Gastroesophageal sphincter (tissue), 4 donors: ENCODE results near the gene TNS1. TPM values are rescaled to one million over a fixed set of nuclear protein-coding genes. Genes with fewer than 3 reads are reported as not detected.

Source experiments
- ATAC-seq: fragments of 150-250 bp; one replicate; pipeline ENCODE4 v1.9.1; 2016; ENCODE audit warnings: mild to moderate bottlenecking, moderate library complexity
- H3K27ac ChIP-seq, 4 donors: fragments of 200-600 bp; sonication (generic) in 3 of 4; 1 replicate in 3 of 4; 2 replicates in 1 of 4; pipeline ENCODE4 v1.5.1; 2016 to 2019
- H3K27me3 ChIP-seq: fragments of 200-600 bp; sonication (generic); one replicate; pipeline ENCODE4 v1.5.1; 2019
- H3K36me3 ChIP-seq, 2 donors: fragments of 200-600 bp; sonication (generic); one replicate each; pipeline ENCODE4 v1.5.1; 2019; ENCODE audit warnings: control low read depth in 1 of 2
- H3K4me1 ChIP-seq, 3 donors: fragments of 200-600 bp; sonication (generic); 1 replicate in 2 of 3; 2 replicates in 1 of 3; pipeline ENCODE4 v1.5.1; 2016 to 2019; ENCODE audit warnings: control low read depth in 2 of 3
- H3K4me3 ChIP-seq, 2 donors: fragments of 200-600 bp; sonication (generic); one replicate each; pipeline ENCODE4 v1.5.1; 2019; ENCODE audit warnings: mild to moderate bottlenecking in 1 of 2, moderate library complexity in 1 of 2
- H3K9me3 ChIP-seq, 3 donors: fragments of 200-600 bp; sonication (generic); one replicate each; pipeline ENCODE4 v1.5.1; 2017 to 2019; ENCODE audit warnings: control low read depth in 2 of 3
- EP300 ChIP-seq: sonication (generic); formaldehyde crosslinking; IDR thresholded peaks from one replicate; pipeline ENCODE4 v1.6.1; 2017; ENCODE audit warnings: antibody characterized with exemption, mild to moderate bottlenecking
- POLR2A ChIP-seq, 2 donors: fragments of 450-650 bp; IDR thresholded peaks; one replicate each; pipeline ENCODE4 v1.6.1; 2017; ENCODE audit warnings: antibody characterized with exemption in 2 of 2, mild to moderate bottlenecking in 2 of 2, moderate library complexity in 1 of 2
- POLR2AphosphoS5 ChIP-seq: sonication (generic); formaldehyde crosslinking; IDR thresholded peaks from one replicate; pipeline ENCODE4 v1.6.1; 2017; ENCODE audit warnings: antibody characterized with exemption
- WGBS, 2 donors: methylation state at CpG; one replicate each; pipeline ENCODE4 v1.1.5; 2018; ENCODE audit warnings: low coverage in 1 of 2; 5-methylcytosine and 5-hydroxymethylcytosine counted together
- total RNA-seq, 4 donors: library from RNA; depleted of rRNA; stranded (reverse); fragments of >200 nt; gene quantifications; one replicate each; pipeline ENCODE4 v1.1.0, GENCODE V29; 2016
- TF ChIP-seq, protein P1 (sequence below), 4 experiments: fragments of 200-600 bp in 2 of 4; fragments of 450-650 bp in 2 of 4; sonication (generic) in 1 of 4; IDR thresholded peaks; one replicate each; pipeline ENCODE4 v1.5.1; 2017 to 2019; ENCODE audit warnings: antibody characterized with exemption in 4 of 4, mild to moderate bottlenecking in 2 of 4, moderate library complexity in 2 of 4

TNS1 gene
- total RNA-seq, 4 donors from 2014 or later, result 825 to 2,193 (median 1,462) TPM

- no peak overlapping the region for H3K4me3 ChIP-seq
- ATAC-seq, result no peak
- H3K27ac ChIP-seq, result no peak overlapping the region
- TF ChIP-seq POLR2A (IDR thresholded peaks at IDR 0.05), result no peak
- TF ChIP-seq POLR2AphosphoS5, result no peak
- TF ChIP-seq EP300, result no peak
- TF ChIP-seq, protein P1, sequence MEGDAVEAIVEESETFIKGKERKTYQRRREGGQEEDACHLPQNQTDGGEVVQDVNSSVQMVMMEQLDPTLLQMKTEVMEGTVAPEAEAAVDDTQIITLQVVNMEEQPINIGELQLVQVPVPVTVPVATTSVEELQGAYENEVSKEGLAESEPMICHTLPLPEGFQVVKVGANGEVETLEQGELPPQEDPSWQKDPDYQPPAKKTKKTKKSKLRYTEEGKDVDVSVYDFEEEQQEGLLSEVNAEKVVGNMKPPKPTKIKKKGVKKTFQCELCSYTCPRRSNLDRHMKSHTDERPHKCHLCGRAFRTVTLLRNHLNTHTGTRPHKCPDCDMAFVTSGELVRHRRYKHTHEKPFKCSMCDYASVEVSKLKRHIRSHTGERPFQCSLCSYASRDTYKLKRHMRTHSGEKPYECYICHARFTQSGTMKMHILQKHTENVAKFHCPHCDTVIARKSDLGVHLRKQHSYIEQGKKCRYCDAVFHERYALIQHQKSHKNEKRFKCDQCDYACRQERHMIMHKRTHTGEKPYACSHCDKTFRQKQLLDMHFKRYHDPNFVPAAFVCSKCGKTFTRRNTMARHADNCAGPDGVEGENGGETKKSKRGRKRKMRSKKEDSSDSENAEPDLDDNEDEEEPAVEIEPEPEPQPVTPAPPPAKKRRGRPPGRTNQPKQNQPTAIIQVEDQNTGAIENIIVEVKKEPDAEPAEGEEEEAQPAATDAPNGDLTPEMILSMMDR (IDR thresholded peaks at IDR 0.05), result no peak
- no peaks in the 10 kb centered on the region for H3K27me3 ChIP-seq
- peaks cover 0 to 30% of the 10 kb centered on the region in 2 donors for H3K36me3 ChIP-seq
- peaks cover 0 to 10% (median 0%) of the 10 kb centered on the region in 3 donors for H3K4me1 ChIP-seq
- no peaks in the 10 kb centered on the region for H3K9me3 ChIP-seq
Observed at GRCh38 chr2:217783243-217783642, 219.6 kb downstream of the TNS1 start.

GRCh38 chr2:217777906-217778305, 224.9 kb downstream of the TNS1 start:
- ATAC-seq, result no peak
- H3K27me3 ChIP-seq, result no peaks in the 10 kb centered on the region
- H3K4me3 ChIP-seq, result no peak overlapping the region
- H3K27ac ChIP-seq, result no peak overlapping the region
- peaks cover 10 to 21% of the 10 kb centered on the region in 2 donors for H3K36me3 ChIP-seq
- H3K9me3 ChIP-seq, result no peaks in the 10 kb centered on the region
- TF ChIP-seq POLR2A (IDR thresholded peaks at IDR 0.05) (no peak), POLR2AphosphoS5 (no peak), EP300 (no peak)
- TF ChIP-seq, protein P1 (IDR thresholded peaks at IDR 0.05), result no peak
- peaks cover 0 to 9% (median 0%) of the 10 kb centered on the region in 3 donors for H3K4me1 ChIP-seq

- Histone ChIP-seq H3K9me3 (no peaks in the 10 kb centered on the region), H3K4me1 (peaks cover 0 to 9% (median 0%) of the 10 kb centered on the region in 3 donors), H3K27ac (peak overlapping the region in 1 of 4 donors; percentile 12), H3K4me3 (no peak overlapping the region), H3K36me3 (peaks cover 10 to 24% of the 10 kb centered on the region in 2 donors), H3K27me3 (no peaks in the 10 kb centered on the region)
- TF ChIP-seq POLR2A (IDR thresholded peaks at IDR 0.05) (no peak), EP300 (no peak), POLR2AphosphoS5 (no peak)
- TF ChIP-seq, protein P1 (IDR thresholded peaks at IDR 0.05), result no peak
- ATAC-seq, result no peak
Observed at GRCh38 chr2:217776631-217777030, 226.2 kb downstream of the TNS1 start.

- Histone ChIP-seq H3K27me3 (no peaks in the 10 kb centered on the region), H3K9me3 (no peaks in the 10 kb centered on the region), H3K4me3 (no peak overlapping the region), H3K36me3 (peaks cover 10 to 24% of the 10 kb centered on the region in 2 donors), H3K27ac (peak overlapping the region in 1 of 4 donors; percentile 12), H3K4me1 (peaks cover 0 to 9% (median 0%) of the 10 kb centered on the region in 3 donors)
- peak; percentile 77 for ATAC-seq
- WGBS, 2 donors, result 55 to 66% methylated on average over 4 of the region's 4 CpGs
- peak; percentile 22 for TF ChIP-seq POLR2AphosphoS5
- no peak for TF ChIP-seq EP300
Observed at GRCh38 chr2:217775920-217776503, 226.8 kb downstream of the TNS1 start.

DNA sequence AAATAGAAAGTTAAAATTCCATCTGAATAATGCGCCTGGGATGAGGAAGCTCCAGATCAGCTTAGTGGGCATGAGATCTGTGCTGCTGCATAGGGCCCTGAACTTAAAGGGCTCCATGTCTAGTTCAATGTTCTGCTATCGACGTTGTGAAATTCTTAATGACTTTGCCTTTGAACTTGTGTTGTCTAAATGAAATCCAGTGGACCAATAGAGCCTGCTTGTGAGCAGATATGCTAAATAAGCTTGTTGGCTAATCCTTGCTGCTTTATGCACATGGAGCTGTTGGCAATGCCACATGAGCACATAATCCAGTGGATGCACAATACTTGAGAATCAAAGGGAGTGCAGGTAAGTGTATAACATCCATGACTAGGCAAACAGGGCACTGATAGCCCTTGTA, 228.6 kb downstream of the TNS1 start:
- 90 to 92% methylated on average over 3 of the region's 3 CpGs for WGBS, 2 donors
- H3K27me3 ChIP-seq, result no peaks in the 10 kb centered on the region
- no peaks in the 10 kb centered on the region for H3K9me3 ChIP-seq
- H3K27ac ChIP-seq, result no peak overlapping the region
- H3K36me3 ChIP-seq, result peaks cover 10 to 31% of the 10 kb centered on the region in 2 donors
- H3K4me3 ChIP-seq, result no peak overlapping the region
- H3K4me1 ChIP-seq, result peaks cover 0 to 9% (median 0%) of the 10 kb centered on the region in 3 donors
- ATAC-seq, result no peak
- no peak for TF ChIP-seq EP300
- TF ChIP-seq POLR2AphosphoS5, result no peak
- no peak for TF ChIP-seq POLR2A (IDR thresholded peaks at IDR 0.05)
- TF ChIP-seq, protein P1 (IDR thresholded peaks at IDR 0.05), result no peak
